H1 (cell line): ENCODE data around the gene GAS7. TPM values are rescaled to one million over a fixed set of nuclear protein-coding genes. Genes with fewer than 3 reads are reported as not detected.

Source experiments
- CTCF ChIA-PET: fragments of 300-600 bp; sonication (Branson Sonifier 250); formaldehyde crosslinking; loops from one replicate; lab custom pipeline; 2021; ENCODE audit not compliant: partially characterized antibody; lab: Charles Lee
- POLR2A ChIA-PET: fragments of 300-600 bp; sonication (Branson Sonifier 250); formaldehyde crosslinking; loops from one replicate; lab custom pipeline; 2021; ENCODE audit warnings: inconsistent platforms; ENCODE audit not compliant: partially characterized antibody; lab: Charles Lee
- DNase-seq, 2 experiments: peaks; one replicate each; pipeline versions ENCODE4 v3.0.0 to v3.0.0-alpha.2; 2010 to 2022; ENCODE audit warnings: low spot score in 2 of 2, low read depth in 1 of 2, mixed read lengths in 1 of 2
- FAIRE-seq: peaks from 2 replicates; lab custom pipeline; 2011; peaks lifted over from hg19 to GRCh38; lab: Jason Lieb, UNC
- H2AFZ ChIP-seq: 2 replicates; pipeline ENCODE4 v1.8.1; 2012; ENCODE audit warnings: low read length, inconsistent platforms
- H2AK5ac ChIP-seq: 2 replicates; pipeline ENCODE4 v1.6.1; 2013; ENCODE audit warnings: low read depth, low read length
- H2BK120ac ChIP-seq: replicated peaks from 2 replicates; pipeline ENCODE3; 2013; ENCODE audit warnings: low read depth, low read length, inconsistent platforms
- H2BK12ac ChIP-seq: 2 replicates; pipeline ENCODE4 v1.6.1; 2013; ENCODE audit warnings: low read depth, low read length
- H2BK15ac ChIP-seq: 2 replicates; pipeline ENCODE4 v1.6.1; 2013; ENCODE audit warnings: low read length
- H2BK20ac ChIP-seq: 2 replicates; pipeline ENCODE4 v1.6.1; 2013; ENCODE audit warnings: low read length
- H2BK5ac ChIP-seq: 2 replicates; pipeline ENCODE4 v1.6.1; 2013; ENCODE audit warnings: low read depth, low read length
- H3K14ac ChIP-seq: 2 replicates; pipeline ENCODE4 v1.6.1; 2013; ENCODE audit warnings: inconsistent platforms; ENCODE audit not compliant: insufficient read length
- H3K18ac ChIP-seq: 2 replicates; pipeline ENCODE4 v1.6.1; 2013; ENCODE audit warnings: low read length; ENCODE audit errors: extremely low read depth
- H3K23ac ChIP-seq: 2 replicates; pipeline ENCODE4 v1.6.1; 2013; ENCODE audit warnings: inconsistent platforms; ENCODE audit not compliant: insufficient read length
- H3K23me2 ChIP-seq: 2 replicates; pipeline ENCODE4 v1.6.1; 2013; ENCODE audit warnings: low read depth, low read length
- H3K27ac ChIP-seq: 2 replicates; pipeline ENCODE4 v1.6.1; 2011; ENCODE audit warnings: low read depth, low read length, inconsistent platforms
- H3K27me3 ChIP-seq, 4 experiments: replicated peaks in 1 of 4; 1 replicate in 1 of 4; 2 replicates in 3 of 4; pipeline versions ENCODE4 v1.6.1 to v1.8.1; 2011 to 2013; ENCODE audit warnings: low read length in 3 of 4, mild to moderate bottlenecking in 3 of 4, inconsistent platforms in 2 of 4, mixed read lengths in 2 of 4, moderate library complexity in 1 of 4; ENCODE audit not compliant: control insufficient read depth in 3 of 4, insufficient read depth in 3 of 4; ENCODE audit errors: extremely low read depth in 1 of 4
- H3K36me3 ChIP-seq, 4 experiments: 2 replicates each; pipeline versions ENCODE4 v1.6.1 to v1.8.1; 2011 to 2013; ENCODE audit warnings: mild to moderate bottlenecking in 4 of 4, low read length in 3 of 4, moderate library complexity in 2 of 4, control low read depth in 1 of 4, inconsistent platforms in 1 of 4; ENCODE audit not compliant: insufficient read depth in 4 of 4, control insufficient read depth in 2 of 4
- H3K4ac ChIP-seq: replicated peaks from 2 replicates; pipeline ENCODE3; 2013; ENCODE audit warnings: low read length, low read depth, mixed read lengths, inconsistent platforms; ENCODE audit not compliant: insufficient read length
- H3K4me1 ChIP-seq, 4 experiments: replicated peaks in 1 of 4; 1 replicate in 1 of 4; 2 replicates in 3 of 4; pipeline versions ENCODE4 v1.6.1 to v1.8.1; 2011 to 2013; ENCODE audit warnings: low read length in 3 of 4, inconsistent platforms in 2 of 4, mixed read lengths in 1 of 4; ENCODE audit not compliant: insufficient read depth in 4 of 4, control insufficient read depth in 3 of 4
- H3K4me2 ChIP-seq, 2 experiments: 2 replicates each; pipeline versions ENCODE4 v1.6.1 to v1.8.1; 2011 to 2013; ENCODE audit warnings: low read depth in 2 of 2, low read length in 2 of 2, control low read depth in 1 of 2, inconsistent platforms in 1 of 2, mild to moderate bottlenecking in 1 of 2; ENCODE audit not compliant: insufficient read depth in 1 of 2
- H3K4me3 ChIP-seq, 4 experiments: fragments of 200-600, 300-600 bp in 1 of 4; sonication (generic), shearing (Covaris generic), sonication (Bioruptor Twin) in 1 of 4; 2 replicates each; pipeline versions ENCODE4 v1.5.1 to v1.8.1; 2011 to 2016; ENCODE audit warnings: low read length in 4 of 4, low read depth in 3 of 4, control low read depth in 2 of 4, inconsistent platforms in 2 of 4, mild to moderate bottlenecking in 2 of 4, mixed read lengths in 1 of 4, moderate library complexity in 1 of 4; ENCODE audit not compliant: insufficient read depth in 2 of 4; ENCODE audit errors: extremely low read depth in 1 of 4
- H3K56ac ChIP-seq: replicated peaks from 2 replicates; pipeline ENCODE3; 2013; ENCODE audit warnings: low read depth, mild to moderate bottlenecking, mixed read lengths, low read length, inconsistent platforms; ENCODE audit not compliant: insufficient read length
- H3K79me1 ChIP-seq: 2 replicates; pipeline ENCODE4 v1.6.1; 2013; ENCODE audit warnings: low read depth, low read length, control low read depth
- H3K79me2 ChIP-seq, 2 experiments: 2 replicates each; pipeline versions ENCODE4 v1.6.1 to v1.8.1; 2012 to 2013; ENCODE audit warnings: low read length in 2 of 2, mild to moderate bottlenecking in 2 of 2, inconsistent platforms in 1 of 2; ENCODE audit not compliant: insufficient read depth in 2 of 2, control insufficient read depth in 1 of 2
- H3K9ac ChIP-seq, 4 experiments: replicated peaks in 1 of 4; 1 replicate in 1 of 4; 2 replicates in 3 of 4; pipeline versions ENCODE4 v1.6.1 to v1.8.1; 2011 to 2013; ENCODE audit warnings: low read depth in 3 of 4, low read length in 3 of 4, control low read depth in 2 of 4, mild to moderate bottlenecking in 2 of 4, moderate library complexity in 2 of 4, inconsistent platforms in 1 of 4; ENCODE audit errors: extremely low read depth in 1 of 4
- H3K9me3 ChIP-seq, 2 experiments: 2 replicates each; pipeline versions ENCODE4 v1.6.1 to v1.8.1; 2012 to 2013; ENCODE audit warnings: mild to moderate bottlenecking in 2 of 2, moderate library complexity in 2 of 2, control low read depth in 1 of 2, inconsistent platforms in 1 of 2, low read depth in 1 of 2, low read length in 1 of 2, mixed read lengths in 1 of 2; ENCODE audit not compliant: insufficient read depth in 2 of 2
- H4K20me1 ChIP-seq, 2 experiments: replicated peaks in 1 of 2; 2 replicates each; pipeline versions ENCODE3 to v1.8.1; 2011 to 2013; ENCODE audit warnings: inconsistent platforms in 2 of 2, low read length in 2 of 2, mild to moderate bottlenecking in 1 of 2; ENCODE audit not compliant: insufficient read depth in 2 of 2, control insufficient read depth in 1 of 2
- H4K5ac ChIP-seq: 2 replicates; pipeline ENCODE4 v1.6.1; 2013; ENCODE audit warnings: low read length, low read depth, mixed read lengths, inconsistent platforms; ENCODE audit not compliant: insufficient read length
- H4K8ac ChIP-seq: 2 replicates; pipeline ENCODE4 v1.8.0; 2013; ENCODE audit warnings: mild to moderate bottlenecking, moderate library complexity, low read length, inconsistent platforms; ENCODE audit not compliant: insufficient read depth; ENCODE audit errors: extremely low read depth
- H4K91ac ChIP-seq: replicated peaks from 2 replicates; pipeline ENCODE3; 2013; ENCODE audit warnings: low read length, mixed read lengths, inconsistent platforms; ENCODE audit not compliant: insufficient read length
- BRCA1 ChIP-seq: IDR thresholded peaks from 2 replicates; pipeline ENCODE4 v1.6.1; 2012; ENCODE audit warnings: low read depth, low read length, improper control_type of control experiment
- HDAC6 ChIP-seq: IDR thresholded peaks from one replicate; pipeline ENCODE4 v1.7.1; 2012; ENCODE audit warnings: low read depth, mild to moderate bottlenecking, inconsistent platforms, low read length, moderate library complexity
- TAF7 ChIP-seq: optimal IDR thresholded peaks from 2 replicates; pipeline ENCODE3; 2011; ENCODE audit warnings: low read depth, mild to moderate bottlenecking, inconsistent platforms, low read length, moderate library complexity, borderline replicate concordance
- ZNF274 ChIP-seq: IDR thresholded peaks from 2 replicates; pipeline ENCODE4 v1.7.0; 2012; ENCODE audit warnings: low read length, borderline replicate concordance; ENCODE audit errors: extremely low read depth
- WGBS, 2 experiments: shearing (Covaris generic) in 1 of 2; methylation state at CpG; one replicate each; pipeline versions ENCODE4 v1.1.6 to v1.1.7; 2013 to 2015; ENCODE audit warnings: low lambda C conversion rate in 2 of 2, mixed read lengths in 2 of 2, inconsistent platforms in 1 of 2, low coverage in 1 of 2, missing lambda C conversion rate in 1 of 2; ENCODE audit not compliant: insufficient replicate concordance in 2 of 2, insufficient coverage in 1 of 2, insufficient read length in 1 of 2; ENCODE audit errors: extremely low coverage in 1 of 2, missing lambda C conversion rate in 1 of 2; 5-methylcytosine and 5-hydroxymethylcytosine counted together
- polyA plus RNA-seq, 7 experiments: library from polyadenylated mRNA; depleted of rRNA in 3 of 7; stranded (reverse) in 5 of 7; unstranded in 2 of 7; fragments of >200 nt in 5 of 7; fragments of 200-250 nt in 2 of 7; gene quantifications; 1 replicate in 5 of 7; 2 replicates in 1 of 7; 4 replicates in 1 of 7; pipeline versions ENCODE4 v1.2.1 to v1.2.3, GENCODE V29; 2011 to 2013; ENCODE audit warnings: missing spikeins in 2 of 7, mixed read lengths in 2 of 7
- total RNA-seq: library from RNA; stranded (reverse); fragmentation: NEBNext Ultra II Directional; extraction: Animal tissue kit (Norgen Biotek cat#: 25700); gene quantifications from 2 replicates; pipeline ENCODE4 v1.2.1, GENCODE V29; 2021

The GAS7 gene
- total and polyA plus RNA-seq, 2 of the 8 experiments (the other 6 are each of a cell fraction or from before 2014, with no cell fraction given) = 5.0 to 14.5 TPM

- ChIA-PET POLR2A (no interaction called here), CTCF (no interaction called here)
- no peaks in the 10 kb centered on the region for H3K9me3 ChIP-seq
- H3K4ac ChIP-seq = no peak overlapping the region
- no peaks in the 10 kb centered on the region for H3K36me3 ChIP-seq
- H3K23me2 ChIP-seq = no peaks in the 10 kb centered on the region; the same call in 1 of the 2 replicates
- H2BK15ac ChIP-seq = no peak overlapping the region
- H2AK5ac ChIP-seq = no peak overlapping the region
- no peaks in the 10 kb centered on the region for H3K79me2 ChIP-seq
- H3K14ac ChIP-seq = no peak overlapping the region
- H3K4me1 ChIP-seq = peaks cover 0 to 3% (median 0%) of the 10 kb centered on the region in 4 experiments; a peak in 3 of 7 replicates
- DNase-seq = no peak
- H4K5ac ChIP-seq = no peak overlapping the region
- H4K20me1 ChIP-seq = no peaks in the 10 kb centered on the region
- H3K18ac ChIP-seq = no peak overlapping the region
- no peak for FAIRE-seq
- H4K91ac ChIP-seq = no peak overlapping the region
- H3K27ac ChIP-seq = no peak overlapping the region
- H2AFZ ChIP-seq = no peak overlapping the region
- H2BK12ac ChIP-seq = no peak overlapping the region
- no peak overlapping the region for H4K8ac ChIP-seq
- no peaks in the 10 kb centered on the region for H3K79me1 ChIP-seq
- no peak overlapping the region for H3K56ac ChIP-seq
- no peak overlapping the region for H3K4me2 ChIP-seq
- H3K23ac ChIP-seq = no peak overlapping the region
- H3K27me3 ChIP-seq = no peaks in the 10 kb centered on the region
- no peak overlapping the region; the same call in 1 of the 2 replicates for H2BK20ac ChIP-seq
- WGBS, 2 experiments = 14 to 83% methylated on average over 1 to 3 of the region's 5 CpGs
- no peak overlapping the region for H3K9ac ChIP-seq
- no peak overlapping the region for H2BK120ac ChIP-seq
- no peak overlapping the region for H2BK5ac ChIP-seq
- no peak overlapping the region for H3K4me3 ChIP-seq
- TF ChIP-seq ZNF274 (no peak), TAF7 (no peak), HDAC6 (no peak), BRCA1 (no peak)
Observed at GRCh38 chr17:10075919-10076318, 122.5 kb downstream of the GAS7 start.
